ENCODE measurements around the gene SLC35E3.

GRCh38 chr12:68773582-68773981 lies 27.6 kb downstream of the SLC35E3 start:
- TF ChIP-seq CTCF (IDR thresholded peaks at IDR 0.05) (no peak), POLR2A (IDR thresholded peaks at IDR 0.05) (no peak)

Measured in sigmoid colon (tissue), 3 donors.